ENCODE measurements around the gene C11orf68. TPM values are rescaled to one million over a fixed set of nuclear protein-coding genes. Genes with fewer than 3 reads are reported as not detected.

The C11orf68 gene
- total and polyA plus RNA-seq, 9 of the 15 experiments (the other 6 are each of a cell fraction or from before 2014, with no cell fraction given), result 3.6 to 35.9 (median 12.8) TPM

DNA sequence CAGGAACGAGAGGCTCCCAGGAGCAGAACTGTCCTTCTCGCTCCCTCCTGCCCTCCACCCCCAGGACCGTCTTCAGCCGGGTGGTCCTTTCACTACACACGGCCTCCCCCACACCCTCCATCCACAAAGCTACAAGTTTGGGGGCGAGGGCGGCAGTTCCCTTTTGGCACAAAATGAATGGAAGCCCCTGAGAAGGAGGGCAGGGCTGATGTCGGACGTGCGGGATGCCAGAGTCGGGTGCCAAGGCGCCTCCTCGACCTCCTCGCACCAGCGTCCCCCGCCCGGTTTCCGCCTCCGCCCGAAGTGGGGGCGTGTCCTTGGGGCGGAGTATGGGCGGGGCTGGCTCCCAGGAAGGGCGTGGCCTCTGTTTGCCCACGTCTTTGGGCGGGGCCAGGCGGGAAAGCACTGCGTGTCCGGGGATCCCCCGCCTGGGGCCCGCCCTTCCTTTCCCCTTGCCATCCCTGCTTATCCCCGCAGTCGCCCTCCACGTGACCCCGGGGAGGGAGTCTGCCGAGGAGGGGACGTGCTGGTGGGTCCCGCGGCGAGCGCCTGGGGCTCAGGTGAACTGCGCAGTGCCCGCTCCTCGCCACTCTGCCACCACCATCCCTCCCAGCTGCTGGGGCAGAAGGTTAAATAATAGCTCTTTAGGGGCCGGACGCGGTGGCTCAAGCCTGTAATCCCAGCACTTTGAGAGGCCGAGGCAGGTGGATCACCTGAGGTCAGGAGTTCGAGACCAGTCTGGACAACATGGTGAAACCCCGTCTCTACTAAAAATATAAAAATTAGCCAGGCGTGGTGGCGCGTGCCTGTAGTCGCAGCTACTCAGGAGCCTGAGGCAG is 45.3 kb downstream of the C11orf68 start (continued):
- TF ChIP-seq ATF3 (IDR thresholded peaks at IDR 0.05) (no peak), ATF3 (CRISPR knock-in tag; conservative IDR thresholded peaks at IDR 0.05) (no peak), FUS (optimal IDR thresholded peaks at IDR 0.05; ENCODE audit: low read depth, low read length) (no peak), ELF4 (CRISPR knock-in tag; IDR thresholded peaks at IDR 0.05) (no peak), MXI1 (IDR thresholded peaks at IDR 0.05; ENCODE audit: low read depth, low read length) (no peak), POLR3G (IDR thresholded peaks at IDR 0.05; ENCODE audit: extremely low read depth, insufficient read length, insufficient replicate concordance) (no peak), RFX5 (IDR thresholded peaks at IDR 0.05; ENCODE audit: low read depth, low read length) (no peak), ZFP30 (CRISPR knock-in tag; IDR thresholded peaks at IDR 0.05; ENCODE audit: borderline replicate concordance) (no peak), POLR2G (IDR thresholded peaks at IDR 0.05; ENCODE audit: low read depth, low read length) (peak; percentile 84), RBM14 (IDR thresholded peaks at IDR 0.05; ENCODE audit: borderline replicate concordance, insufficient read depth, low read depth, low read length) (no peak), STAT5A (IDR thresholded peaks at IDR 0.05; ENCODE audit: borderline replicate concordance, low read length) (no peak), NFXL1 (CRISPR knock-in tag; IDR thresholded peaks at IDR 0.05) (no peak), XRCC5 (IDR thresholded peaks at IDR 0.05; ENCODE audit: low read depth, low read length) (no peak), ZNF740 (CRISPR knock-in tag; IDR thresholded peaks at IDR 0.05) (no peak), ZNF740 (tag; IDR thresholded peaks at IDR 0.05) (no peak), ZNF609 (CRISPR knock-in tag; IDR thresholded peaks at IDR 0.05; ENCODE audit: borderline replicate concordance) (no peak), PRMT5 (CRISPR knock-in tag; IDR thresholded peaks at IDR 0.05) (no peak), PHF20 (IDR thresholded peaks at IDR 0.05; ENCODE audit: partially characterized antibody) (peak; percentile 20), MAFG (tag; conservative IDR thresholded peaks at IDR 0.05) (no peak)
- TF ChIP-seq, protein P1, sequence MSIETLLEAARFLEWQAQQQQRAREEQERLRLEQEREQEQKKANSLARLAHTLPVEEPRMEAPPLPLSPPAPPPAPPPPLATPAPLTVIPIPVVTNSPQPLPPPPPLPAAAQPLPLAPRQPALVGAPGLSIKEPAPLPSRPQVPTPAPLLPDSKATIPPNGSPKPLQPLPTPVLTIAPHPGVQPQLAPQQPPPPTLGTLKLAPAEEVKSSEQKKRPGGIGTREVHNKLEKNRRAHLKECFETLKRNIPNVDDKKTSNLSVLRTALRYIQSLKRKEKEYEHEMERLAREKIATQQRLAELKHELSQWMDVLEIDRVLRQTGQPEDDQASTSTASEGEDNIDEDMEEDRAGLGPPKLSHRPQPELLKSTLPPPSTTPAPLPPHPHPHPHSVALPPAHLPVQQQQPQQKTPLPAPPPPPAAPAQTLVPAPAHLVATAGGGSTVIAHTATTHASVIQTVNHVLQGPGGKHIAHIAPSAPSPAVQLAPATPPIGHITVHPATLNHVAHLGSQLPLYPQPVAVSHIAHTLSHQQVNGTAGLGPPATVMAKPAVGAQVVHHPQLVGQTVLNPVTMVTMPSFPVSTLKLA (conservative IDR thresholded peaks at IDR 0.05), result peak; percentile 87 to 91
